Left ventricle myocardium inferior (tissue), 1 donor: Measurements from ENCODE around the gene BCAS1. TPM values are rescaled to one million over a fixed set of nuclear protein-coding genes. Genes with fewer than 3 reads are reported as not detected.

Experiments used
- DNase-seq: peaks from one replicate; pipeline ENCODE4 v3.0.0-alpha.2; 2020
- H3K27ac ChIP-seq: fragments of 200-600 bp; replicated peaks from 2 replicates; pipeline ENCODE4 v1.8.0; 2021
- H3K27me3 ChIP-seq: fragments of 200-600 bp; 2 replicates; pipeline ENCODE4 v1.8.0; 2021; ENCODE audit warnings: low read depth
- H3K36me3 ChIP-seq: fragments of 200-600 bp; 2 replicates; pipeline ENCODE4 v1.8.0; 2021
- H3K4me1 ChIP-seq: fragments of 200-600 bp; 2 replicates; pipeline ENCODE4 v1.8.0; 2021
- H3K4me3 ChIP-seq: fragments of 200-600 bp; 2 replicates; pipeline ENCODE4 v1.8.0; 2021; ENCODE audit warnings: mild to moderate bottlenecking, moderate library complexity
- H3K9me3 ChIP-seq: fragments of 200-600 bp; replicated peaks from 2 replicates; pipeline ENCODE4 v1.8.0; 2021
- intact Hi-C: fragments of 100-400 bp; cut with micrococcal nuclease; formaldehyde crosslinking; loops from one replicate; pipeline ENCODE4 v1.11.0; 2022
- total RNA-seq: library from RNA; stranded (reverse); fragmentation: NEBNext Ultra II Directional; extraction: Animal tissue kit (Norgen Biotek cat#: 25700); gene quantifications from one replicate; pipeline ENCODE4 v1.2.1, GENCODE V29; 2021
- TF ChIP-seq, protein P1 (sequence below): fragments of 200-600 bp; IDR thresholded peaks from 2 replicates; pipeline ENCODE4 v1.8.0; 2021; ENCODE audit warnings: antibody characterized with exemption, mild to moderate bottlenecking, borderline replicate concordance
- donor health status: DM: no; HTN: yes; CAD: no; lungs with severe emphysema.

Gene BCAS1
- total RNA-seq, 1 donor from 2014 or later, result not detected

DNA sequence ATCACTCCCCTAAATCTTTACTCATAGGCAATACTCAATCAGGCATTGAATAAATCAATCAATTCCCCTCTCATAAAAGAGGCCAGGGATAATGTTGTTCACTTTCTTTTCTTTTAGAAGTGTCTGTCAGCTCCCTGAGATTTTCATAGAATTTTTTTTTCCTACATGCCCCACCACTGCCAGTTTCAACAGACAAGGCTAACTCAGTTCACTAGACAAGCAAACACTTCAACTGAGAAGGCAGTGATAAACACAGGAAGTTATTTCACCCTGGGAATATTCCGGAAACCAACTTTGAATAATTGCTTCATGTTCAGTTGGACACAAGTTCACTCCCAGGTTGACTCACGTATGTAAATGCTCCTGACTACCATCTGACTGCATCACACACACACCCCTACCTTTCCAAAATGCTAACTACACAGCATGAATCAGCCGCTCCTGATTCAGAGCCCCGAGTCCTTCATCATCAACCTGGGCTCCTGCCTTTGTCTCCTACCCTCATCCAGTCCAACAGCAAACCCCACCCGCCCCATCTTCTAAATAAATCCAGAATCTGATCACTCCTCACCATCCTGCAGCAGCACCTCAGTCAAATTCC is 143.9 kb downstream of the BCAS1 start:
- intact Hi-C loops, result no loop called here
- Histone ChIP-seq H3K27ac (peak overlapping the region; percentile 43), H3K36me3 (no peaks in the 10 kb centered on the region), H3K4me1 (peaks cover 29% of the 10 kb centered on the region), H3K4me3 (no peak overlapping the region), H3K9me3 (no peaks in the 10 kb centered on the region), H3K27me3 (no peaks in the 10 kb centered on the region)
- TF ChIP-seq, protein P1, sequence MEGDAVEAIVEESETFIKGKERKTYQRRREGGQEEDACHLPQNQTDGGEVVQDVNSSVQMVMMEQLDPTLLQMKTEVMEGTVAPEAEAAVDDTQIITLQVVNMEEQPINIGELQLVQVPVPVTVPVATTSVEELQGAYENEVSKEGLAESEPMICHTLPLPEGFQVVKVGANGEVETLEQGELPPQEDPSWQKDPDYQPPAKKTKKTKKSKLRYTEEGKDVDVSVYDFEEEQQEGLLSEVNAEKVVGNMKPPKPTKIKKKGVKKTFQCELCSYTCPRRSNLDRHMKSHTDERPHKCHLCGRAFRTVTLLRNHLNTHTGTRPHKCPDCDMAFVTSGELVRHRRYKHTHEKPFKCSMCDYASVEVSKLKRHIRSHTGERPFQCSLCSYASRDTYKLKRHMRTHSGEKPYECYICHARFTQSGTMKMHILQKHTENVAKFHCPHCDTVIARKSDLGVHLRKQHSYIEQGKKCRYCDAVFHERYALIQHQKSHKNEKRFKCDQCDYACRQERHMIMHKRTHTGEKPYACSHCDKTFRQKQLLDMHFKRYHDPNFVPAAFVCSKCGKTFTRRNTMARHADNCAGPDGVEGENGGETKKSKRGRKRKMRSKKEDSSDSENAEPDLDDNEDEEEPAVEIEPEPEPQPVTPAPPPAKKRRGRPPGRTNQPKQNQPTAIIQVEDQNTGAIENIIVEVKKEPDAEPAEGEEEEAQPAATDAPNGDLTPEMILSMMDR, result no peak
- no peak for DNase-seq

DNA sequence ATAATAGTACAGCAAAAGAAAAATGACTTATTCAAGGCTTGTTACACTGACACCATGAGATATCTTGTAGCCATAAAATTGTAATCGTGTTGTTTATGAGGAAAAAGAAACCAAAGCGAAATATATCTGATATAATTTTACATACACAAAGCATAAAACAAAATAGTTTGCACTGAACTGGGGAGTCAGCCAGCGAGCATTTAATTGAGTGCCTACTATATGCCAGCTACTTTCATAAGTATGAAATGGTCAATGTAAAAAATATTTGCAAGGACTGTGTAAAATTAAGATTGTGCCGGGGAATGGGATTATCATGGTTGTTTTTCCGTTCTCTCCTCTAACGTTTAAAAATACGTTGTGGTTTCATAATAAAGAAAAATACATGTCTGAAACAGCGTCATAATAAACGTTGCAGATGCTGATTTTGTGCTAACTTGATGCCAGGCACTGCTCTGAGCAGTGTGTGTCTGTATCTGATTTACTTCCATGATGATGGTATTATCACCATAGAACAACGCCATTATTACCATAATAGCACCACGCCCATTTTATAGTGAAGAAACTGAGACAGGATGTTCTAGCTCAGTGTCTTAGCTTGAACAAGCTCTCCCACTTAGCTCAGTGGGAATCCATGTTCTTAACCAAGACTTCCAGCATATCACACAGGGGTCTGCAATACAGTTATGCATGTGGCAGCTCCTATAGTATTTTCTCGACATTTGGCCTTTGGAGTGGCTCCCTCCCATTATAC is 144.6 kb downstream of the BCAS1 start:
- Histone ChIP-seq H3K27ac (peak overlapping the region; percentile 43), H3K9me3 (no peaks in the 10 kb centered on the region), H3K27me3 (no peaks in the 10 kb centered on the region), H3K4me1 (peaks cover 29% of the 10 kb centered on the region), H3K4me3 (no peak overlapping the region), H3K36me3 (no peaks in the 10 kb centered on the region)
- DNase-seq, result no peak
- TF ChIP-seq, protein P1, result no peak
- intact Hi-C loops, result no loop called here

DNA sequence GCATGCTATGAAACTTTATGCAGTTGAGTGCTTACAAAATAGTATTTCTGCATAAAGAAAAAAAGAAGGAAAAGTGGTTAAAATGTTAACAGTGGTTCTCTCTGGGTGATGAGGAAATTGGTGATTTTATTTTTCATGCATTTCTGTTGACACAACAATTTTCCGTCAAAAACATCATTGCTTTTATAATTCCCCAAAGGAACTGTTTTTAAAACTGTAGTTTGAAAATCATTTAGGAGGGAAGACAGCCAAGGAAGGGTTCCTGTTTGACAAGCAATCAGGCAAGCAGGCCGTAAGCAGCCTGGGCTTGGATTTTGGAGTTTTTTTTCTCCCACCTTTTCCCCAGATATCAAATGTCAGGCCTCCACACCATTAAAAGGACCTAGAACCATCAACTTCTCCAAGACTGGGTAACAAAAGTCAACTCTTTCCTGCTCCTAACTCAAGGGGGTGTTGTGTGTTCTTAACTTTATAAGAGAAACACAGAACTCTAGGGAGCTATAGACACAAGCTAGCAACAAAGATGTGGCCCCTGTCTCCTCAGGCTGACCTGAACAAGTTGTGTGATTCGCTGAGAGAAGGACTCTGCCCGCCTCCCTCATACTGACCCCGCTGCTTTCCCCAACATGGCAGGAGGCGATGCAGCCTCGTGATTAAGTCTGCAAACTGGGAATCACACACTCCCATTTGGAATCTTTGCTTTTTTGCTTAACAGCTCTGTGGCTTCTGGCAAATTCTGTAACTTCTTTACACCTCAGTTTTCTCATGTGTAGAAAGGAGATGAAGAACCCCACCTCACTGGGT is 146.6 kb downstream of the BCAS1 start:
- Histone ChIP-seq H3K4me1 (peaks cover 29% of the 10 kb centered on the region), H3K36me3 (no peaks in the 10 kb centered on the region), H3K27me3 (no peaks in the 10 kb centered on the region), H3K9me3 (no peaks in the 10 kb centered on the region), H3K4me3 (no peak overlapping the region), H3K27ac (peak overlapping the region; percentile 63)
- TF ChIP-seq, protein P1, result no peak
- no peak for DNase-seq
- intact Hi-C loops, result no loop called here

DNA sequence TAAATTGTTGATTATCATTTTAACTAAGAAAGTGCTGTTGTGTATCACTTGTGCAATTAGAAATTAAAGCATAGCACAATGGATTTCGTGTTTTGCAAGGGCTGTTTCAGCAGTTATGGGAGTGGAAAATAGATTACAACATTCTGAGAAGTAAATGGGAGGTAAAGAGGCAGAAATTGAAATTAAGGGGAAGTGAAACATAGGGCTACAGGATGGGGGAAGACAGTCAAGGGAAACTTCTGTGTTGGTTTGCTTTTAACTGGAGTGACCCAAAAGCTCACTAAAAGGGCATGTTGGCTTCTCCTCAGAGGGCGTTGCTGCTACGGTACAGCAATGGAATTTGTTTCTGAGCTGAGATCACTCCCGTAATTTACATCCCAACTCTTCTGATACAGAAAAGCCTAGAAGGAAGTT is 147.5 kb downstream of the BCAS1 start:
- no peaks in the 10 kb centered on the region for H3K9me3 ChIP-seq
- H3K27ac ChIP-seq, result peak overlapping the region; percentile 63
- no peaks in the 10 kb centered on the region for H3K27me3 ChIP-seq
- DNase-seq, result no peak
- peaks cover 32% of the 10 kb centered on the region for H3K4me1 ChIP-seq
- intact Hi-C loops, result no loop called here
- TF ChIP-seq, protein P1, result no peak
- H3K36me3 ChIP-seq, result no peaks in the 10 kb centered on the region
- H3K4me3 ChIP-seq, result no peak overlapping the region

DNA sequence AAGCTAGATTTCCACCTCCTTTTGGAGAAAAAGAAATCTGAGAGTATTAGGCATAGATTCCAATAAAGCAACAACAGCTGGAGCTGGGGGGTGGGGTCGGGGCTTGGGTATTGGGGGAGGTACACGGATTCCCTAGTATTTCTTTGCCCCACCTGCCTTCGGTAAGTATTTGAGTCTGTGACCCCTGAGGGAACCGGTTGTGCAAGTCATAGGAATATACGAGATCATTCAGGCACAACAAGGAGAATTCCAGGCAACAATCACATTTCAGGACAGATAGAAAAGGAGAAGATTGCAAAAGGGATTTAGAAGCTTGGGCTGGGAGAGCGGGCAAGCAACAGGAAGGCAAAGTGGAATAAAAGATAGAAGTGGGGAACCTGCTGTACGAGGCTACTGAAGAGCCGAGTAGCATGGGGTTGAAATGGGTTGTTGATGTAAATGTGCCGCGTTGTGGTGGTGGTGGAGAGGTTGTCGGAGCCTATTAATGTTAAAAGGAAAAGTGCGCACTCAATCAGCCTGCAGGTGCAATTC is 148.9 kb downstream of the BCAS1 start:
- intact Hi-C loops, result no loop called here
- Histone ChIP-seq H3K4me1 (peaks cover 41% of the 10 kb centered on the region), H3K4me3 (no peak overlapping the region), H3K9me3 (no peaks in the 10 kb centered on the region), H3K27me3 (no peaks in the 10 kb centered on the region), H3K36me3 (no peaks in the 10 kb centered on the region), H3K27ac (no peak overlapping the region)
- TF ChIP-seq, protein P1, result no peak
- DNase-seq, result no peak
